RWPE2 (cell line): ENCODE results near the gene PKIB.

Source experiments
- ATAC-seq: fragments of 200-7000 bp; cut with Tn5 transposase; 3 replicates; pipeline ENCODE4 v1.9.1; 2021; ENCODE audit warnings: low read depth
- DNase-seq: peaks from one replicate; pipeline ENCODE4 v3.0.0-alpha.2; 2020; ENCODE audit warnings: low spot score
- H3K27ac ChIP-seq: fragments of 450-650 bp; 2 replicates; pipeline ENCODE4 v1.5.1; 2017; ENCODE audit warnings: mild to moderate bottlenecking; ENCODE audit not compliant: poor library complexity, severe bottlenecking
- H3K27me3 ChIP-seq: fragments of 250-450 bp; sonication (Bioruptor Pico); 2 replicates; pipeline ENCODE4 v1.5.1; 2021; ENCODE audit warnings: mild to moderate bottlenecking, moderate library complexity; ENCODE audit not compliant: insufficient read depth, poor library complexity, severe bottlenecking
- H3K36me3 ChIP-seq: fragments of 250-450 bp; sonication (Bioruptor Pico); 2 replicates; pipeline ENCODE4 v1.5.1; 2020; ENCODE audit warnings: low read depth, mild to moderate bottlenecking, moderate library complexity
- H3K4me1 ChIP-seq: fragments of 250-450 bp; sonication (Bioruptor Pico); 2 replicates; pipeline ENCODE4 v1.5.1; 2021; ENCODE audit warnings: mild to moderate bottlenecking, moderate library complexity; ENCODE audit not compliant: insufficient read depth, poor library complexity, severe bottlenecking
- H3K4me3 ChIP-seq: fragments of 250-450 bp; sonication (Bioruptor Pico); 2 replicates; pipeline ENCODE4 v1.5.1; 2021; ENCODE audit warnings: mild to moderate bottlenecking, moderate library complexity; ENCODE audit not compliant: severe bottlenecking
- H3K9me3 ChIP-seq: fragments of 250-450 bp; sonication (Bioruptor Pico); 2 replicates; pipeline ENCODE4 v1.5.1; 2021; ENCODE audit warnings: mild to moderate bottlenecking, moderate library complexity; ENCODE audit not compliant: severe bottlenecking
- CTCF ChIP-seq: fragments of 450-650 bp; IDR thresholded peaks from one replicate; pipeline ENCODE4 v1.5.1; 2017; ENCODE audit warnings: mild to moderate bottlenecking, moderate library complexity; ENCODE audit not compliant: poor library complexity, severe bottlenecking

Gene PKIB

GRCh38 chr6:122604676-122605075, 5.5 kb upstream of the PKIB start:
- TF ChIP-seq CTCF: no peak
- no peaks in the 10 kb centered on the region for H3K36me3 ChIP-seq
- H3K27ac ChIP-seq: no peak overlapping the region
- H3K27me3 ChIP-seq: no peaks in the 10 kb centered on the region
- no peak for ATAC-seq
- H3K4me3 ChIP-seq: no peak overlapping the region
- H3K9me3 ChIP-seq: no peaks in the 10 kb centered on the region
- no peaks in the 10 kb centered on the region for H3K4me1 ChIP-seq
- no peak for DNase-seq

GRCh38 chr6:122610690-122611455, 668 bp downstream of the PKIB start:
- ATAC-seq: peak; percentile 54
- no peak overlapping the region for H3K27ac ChIP-seq
- no peaks in the 10 kb centered on the region for H3K9me3 ChIP-seq
- no peaks in the 10 kb centered on the region for H3K27me3 ChIP-seq
- peak; percentile 18 for TF ChIP-seq CTCF
- no peaks in the 10 kb centered on the region for H3K36me3 ChIP-seq
- peak overlapping the region; percentile 40 for H3K4me3 ChIP-seq
- peak; percentile 57 for DNase-seq
- H3K4me1 ChIP-seq: no peaks in the 10 kb centered on the region

GRCh38 chr6:122612838-122613237, 2.6 kb downstream of the PKIB start:
- ATAC-seq (no peak), DNase-seq (no peak)
- Histone ChIP-seq H3K27me3 (no peaks in the 10 kb centered on the region), H3K27ac (no peak overlapping the region), H3K36me3 (no peaks in the 10 kb centered on the region), H3K9me3 (no peaks in the 10 kb centered on the region), H3K4me3 (no peak overlapping the region), H3K4me1 (no peaks in the 10 kb centered on the region)
- TF ChIP-seq CTCF: no peak

GRCh38 chr6:122614303-122614702, 4.1 kb downstream of the PKIB start:
- Histone ChIP-seq H3K4me1 (no peaks in the 10 kb centered on the region), H3K27ac (no peak overlapping the region), H3K27me3 (no peaks in the 10 kb centered on the region), H3K4me3 (no peak overlapping the region), H3K9me3 (no peaks in the 10 kb centered on the region), H3K36me3 (no peaks in the 10 kb centered on the region)
- ATAC-seq (no peak), DNase-seq (no peak)
- no peak for TF ChIP-seq CTCF

- no peaks in the 10 kb centered on the region for H3K4me1 ChIP-seq
- no peak for TF ChIP-seq CTCF
Observed at GRCh38 chr6:122615409-122615808, 5.2 kb downstream of the PKIB start.

More at GRCh38 chr6:122615409-122615808, 5.2 kb downstream of the PKIB start:
- ATAC-seq (no peak), DNase-seq (no peak)
- no peak overlapping the region for H3K4me3 ChIP-seq
- no peaks in the 10 kb centered on the region for H3K9me3 ChIP-seq
- H3K27ac ChIP-seq: no peak overlapping the region
- no peaks in the 10 kb centered on the region for H3K27me3 ChIP-seq
- no peaks in the 10 kb centered on the region for H3K36me3 ChIP-seq
